Caco-2 (cell line): Measurements from ENCODE around the gene PSMF1. TPM values are rescaled to one million over a fixed set of nuclear protein-coding genes. Genes with fewer than 3 reads are reported as not detected.

Experiments used
- BruUV-seq: library from RNA; stranded (reverse); fragments of 400-500 nt; replicated peaks from 2 replicates; lab custom pipeline; 2021; lab: Mats Ljungman, UMichigan
- CTCF ChIA-PET: fragments of 300-600 bp; sonication (Branson Sonifier 250); formaldehyde crosslinking; loops from one replicate; lab custom pipeline; 2022; ENCODE audit warnings: antibody characterized with exemption; lab: Charles Lee
- POLR2A ChIA-PET: fragments of 300-600 bp; sonication (Branson Sonifier 250); formaldehyde crosslinking; loops from one replicate; lab custom pipeline; 2022; ENCODE audit warnings: antibody characterized with exemption; lab: Charles Lee
- DNase-seq, 2 experiments: peaks; one replicate each; pipeline versions ENCODE4 v3.0.0 to v3.0.0-alpha.2; 2020 to 2022
- H3K27me3 ChIP-seq: replicated peaks from 2 replicates; pipeline ENCODE4 v1.6.0; 2011; ENCODE audit warnings: low read length; ENCODE audit not compliant: control insufficient read depth, insufficient read depth
- H3K36me3 ChIP-seq: 2 replicates; pipeline ENCODE4 v1.5.1; 2011; ENCODE audit warnings: low read length; ENCODE audit not compliant: control insufficient read depth, insufficient read depth
- H3K4me1 ChIP-seq: fragments of 250-450 bp; sonication (Bioruptor Pico); 2 replicates; pipeline ENCODE4 v1.5.1; 2020; ENCODE audit warnings: mild to moderate bottlenecking
- H3K4me3 ChIP-seq: 2 replicates; pipeline ENCODE4 v1.5.1; 2011; ENCODE audit warnings: low read depth, mild to moderate bottlenecking, control low read depth, low read length
- H3K9me3 ChIP-seq: fragments of 250-450 bp; sonication (Bioruptor Pico); 2 replicates; pipeline ENCODE4 v1.5.1; 2020; ENCODE audit warnings: mild to moderate bottlenecking, moderate library complexity
- H3K27ac Mint-ChIP-seq: one replicate; pipeline ENCODE4 v1.8.0; 2022; ENCODE audit warnings: mixed read lengths; ENCODE audit not compliant: unreplicated experiment
- H3K27me3 Mint-ChIP-seq: one replicate; pipeline ENCODE4 v1.8.0; 2022; ENCODE audit warnings: mixed read lengths; ENCODE audit not compliant: insufficient read depth, unreplicated experiment
- H3K36me3 Mint-ChIP-seq: one replicate; pipeline ENCODE4 v1.8.0; 2022; ENCODE audit warnings: mild to moderate bottlenecking, mixed read lengths; ENCODE audit not compliant: insufficient read depth, unreplicated experiment
- H3K4me1 Mint-ChIP-seq: one replicate; pipeline ENCODE4 v1.8.0; 2022; ENCODE audit warnings: low read depth, mixed read lengths; ENCODE audit not compliant: unreplicated experiment
- H3K4me3 Mint-ChIP-seq: one replicate; pipeline ENCODE4 v1.8.0; 2022; ENCODE audit warnings: mild to moderate bottlenecking, moderate library complexity, mixed read lengths; ENCODE audit not compliant: unreplicated experiment
- H3K9me3 Mint-ChIP-seq: one replicate; pipeline ENCODE4 v1.8.0; 2022; ENCODE audit warnings: mixed read lengths; ENCODE audit not compliant: unreplicated experiment
- CTCF ChIP-seq, 2 experiments: fragments of 200-600 bp in 1 of 2; IDR thresholded peaks; 1 replicate in 1 of 2; 2 replicates in 1 of 2; pipeline versions ENCODE4 v1.5.1 to v1.8.0; 2011 to 2022; ENCODE audit warnings: antibody characterized with exemption in 1 of 2, control low read depth in 1 of 2, inconsistent platforms in 1 of 2, low read depth in 1 of 2, low read length in 1 of 2, mild to moderate bottlenecking in 1 of 2, moderate library complexity in 1 of 2; ENCODE audit not compliant: insufficient read depth in 1 of 2, severe bottlenecking in 1 of 2, unreplicated experiment in 1 of 2
- intact Hi-C: fragments of 100-400 bp; cut with micrococcal nuclease; formaldehyde crosslinking; loops from one replicate; pipeline ENCODE4 v1.10.0; 2022; ENCODE audit not compliant: unreplicated experiment
- total RNA-seq: library from RNA; stranded (reverse); gene quantifications from 2 replicates; pipeline ENCODE4 v1.2.3, GENCODE V29; 2022

PSMF1 gene
- total RNA-seq, 1 experiment from 2014 or later, result 141 TPM

- Histone ChIP-seq H3K27me3 (no peaks in the 10 kb centered on the region; the same call in 1 of the 2 replicates), H3K9me3 (no peaks in the 10 kb centered on the region), H3K4me1 (no peaks in the 10 kb centered on the region), H3K36me3 (no peaks in the 10 kb centered on the region), H3K4me3 (no peak overlapping the region)
- H3K4me1 Mint-ChIP-seq, result no peaks in the 10 kb centered on the region
- BruUV-seq, result no TSS peak
- no peaks in the 10 kb centered on the region for H3K27me3 Mint-ChIP-seq
- H3K4me3 Mint-ChIP-seq, result no peak overlapping the region
- POLR2A ChIA-PET, result no interaction called here
- no peak for DNase-seq
- CTCF ChIA-PET, result no interaction called here
- H3K9me3 Mint-ChIP-seq, result no peaks in the 10 kb centered on the region
- no peak for TF ChIP-seq CTCF (IDR thresholded peaks at IDR 0.05; ENCODE audit: insufficient read depth in 1 of 2, low read depth in 1 of 2, low read length in 1 of 2, severe bottlenecking in 1 of 2, unreplicated experiment in 1 of 2)
- intact Hi-C loops, result no loop called here
- H3K36me3 Mint-ChIP-seq, result no peaks in the 10 kb centered on the region
- no peak overlapping the region for H3K27ac Mint-ChIP-seq
Measured at GRCh38 chr20:1086277-1087213, 31.9 kb upstream of the PSMF1 start.

GRCh38 chr20:1087311-1087905 lies 31.0 kb upstream of the PSMF1 start:
- no peak overlapping the region for H3K4me3 ChIP-seq
- no TSS peak for BruUV-seq
- intact Hi-C loops, result no loop called here
- H3K36me3 Mint-ChIP-seq, result no peaks in the 10 kb centered on the region
- H3K27ac Mint-ChIP-seq, result no peak overlapping the region
- no peaks in the 10 kb centered on the region for H3K27me3 Mint-ChIP-seq
- no peaks in the 10 kb centered on the region for H3K4me1 Mint-ChIP-seq
- H3K9me3 ChIP-seq, result no peaks in the 10 kb centered on the region
- no peaks in the 10 kb centered on the region for H3K9me3 Mint-ChIP-seq
- CTCF ChIA-PET, result interaction anchor here (0.6 kb wide), 1 partner anchor 724 kb away, joined by 3 read pairs; no protein-coding TSS in a partner anchor
- no peak for DNase-seq
- POLR2A ChIA-PET, result no interaction called here
- TF ChIP-seq CTCF (IDR thresholded peaks at IDR 0.05; ENCODE audit: insufficient read depth in 1 of 2, low read depth in 1 of 2, low read length in 1 of 2, severe bottlenecking in 1 of 2, unreplicated experiment in 1 of 2), result no peak
- no peak overlapping the region for H3K4me3 Mint-ChIP-seq
- no peaks in the 10 kb centered on the region for H3K4me1 ChIP-seq
- no peaks in the 10 kb centered on the region; the same call in 1 of the 2 replicates for H3K27me3 ChIP-seq
- H3K36me3 ChIP-seq, result no peaks in the 10 kb centered on the region

GRCh38 chr20:1094751-1095150 lies 23.7 kb upstream of the PSMF1 start:
- DNase-seq, result no peak
- no peaks in the 10 kb centered on the region for H3K4me1 Mint-ChIP-seq
- POLR2A ChIA-PET, result no interaction called here
- H3K9me3 Mint-ChIP-seq, result no peaks in the 10 kb centered on the region
- no peak overlapping the region for H3K4me3 Mint-ChIP-seq
- no peaks in the 10 kb centered on the region for H3K36me3 Mint-ChIP-seq
- peaks cover 2% of the 10 kb centered on the region for H3K27me3 Mint-ChIP-seq
- intact Hi-C loops, result no loop called here
- no peak for TF ChIP-seq CTCF (IDR thresholded peaks at IDR 0.05; ENCODE audit: insufficient read depth in 1 of 2, low read depth in 1 of 2, low read length in 1 of 2, severe bottlenecking in 1 of 2, unreplicated experiment in 1 of 2)
- Histone ChIP-seq H3K36me3 (no peaks in the 10 kb centered on the region), H3K4me3 (no peak overlapping the region), H3K9me3 (no peaks in the 10 kb centered on the region), H3K4me1 (no peaks in the 10 kb centered on the region), H3K27me3 (no peaks in the 10 kb centered on the region)
- H3K27ac Mint-ChIP-seq, result no peak overlapping the region
- CTCF ChIA-PET, result no interaction called here
- BruUV-seq, result no TSS peak
